IgD-negative memory B cell (primary cell): ENCODE results near the gene STX7. TPM values are rescaled to one million over a fixed set of nuclear protein-coding genes. Genes with fewer than 3 reads are reported as not detected.

Experiments
- H3K27ac Mint-ChIP-seq, 3 donors: one replicate each; pipeline ENCODE4 v1.8.0; 2020 to 2022; ENCODE audit warnings: mild to moderate bottlenecking in 3 of 3, mixed read lengths in 3 of 3, moderate library complexity in 1 of 3
- H3K27me3 Mint-ChIP-seq: one replicate; pipeline ENCODE4 v1.8.0; 2021; ENCODE audit warnings: mixed read lengths
- H3K36me3 Mint-ChIP-seq: one replicate; pipeline ENCODE4 v1.8.0; 2020; ENCODE audit warnings: mild to moderate bottlenecking, mixed read lengths
- H3K4me1 Mint-ChIP-seq, 3 donors: one replicate each; pipeline ENCODE4 v1.8.0; 2020 to 2022; ENCODE audit warnings: mixed read lengths in 3 of 3, mild to moderate bottlenecking in 1 of 3
- H3K4me3 Mint-ChIP-seq, 4 donors: one replicate each; pipeline ENCODE4 v1.8.0; 2020 to 2022; ENCODE audit warnings: mild to moderate bottlenecking in 4 of 4, mixed read lengths in 4 of 4, moderate library complexity in 3 of 4
- H3K9me3 Mint-ChIP-seq, 3 donors: one replicate each; pipeline ENCODE4 v1.8.0; 2020 to 2021; ENCODE audit warnings: mixed read lengths in 3 of 3, mild to moderate bottlenecking in 1 of 3
- polyA plus RNA-seq: library from polyadenylated mRNA; unstranded; fragments of 300-500 nt; fragmentation: Illumina TruSeq; gene quantifications from one replicate; pipeline ENCODE4 v1.2.3, GENCODE V29; 2021

STX7 gene
- polyA plus RNA-seq, 1 donor from 2014 or later = 96.7 TPM

GRCh38 chr6:132475925-132476324 is 37.0 kb downstream of the STX7 start:
- no peaks in the 10 kb centered on the region for H3K9me3 Mint-ChIP-seq
- H3K27ac Mint-ChIP-seq = peak overlapping the region in 1 of 3 donors; percentile 78
- H3K4me1 Mint-ChIP-seq = peaks cover 29 to 38% (median 37%) of the 10 kb centered on the region in 3 donors
- no peaks in the 10 kb centered on the region for H3K27me3 Mint-ChIP-seq
- no peak overlapping the region for H3K4me3 Mint-ChIP-seq
- H3K36me3 Mint-ChIP-seq = peaks cover 1% of the 10 kb centered on the region

DNA sequence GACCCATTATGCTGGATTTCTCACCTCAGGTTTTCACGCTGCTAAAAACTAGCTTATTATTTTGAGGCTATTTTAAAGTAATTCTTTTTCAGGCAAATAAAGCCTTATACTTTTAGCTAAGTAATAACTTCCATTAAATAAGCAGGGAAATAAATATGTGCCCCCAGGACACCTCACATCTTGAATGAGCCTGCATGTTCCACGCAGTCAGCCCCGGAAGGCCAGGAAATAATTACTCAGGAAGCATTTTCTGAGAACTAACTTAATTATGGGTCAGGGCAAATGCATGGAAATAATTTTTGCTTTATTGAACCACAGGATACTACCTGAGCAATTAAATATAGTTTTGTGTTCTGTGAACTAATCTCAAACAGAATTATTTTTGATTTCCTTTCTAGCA is 41.1 kb downstream of the STX7 start:
- H3K27ac Mint-ChIP-seq = no peak overlapping the region
- no peak overlapping the region for H3K4me3 Mint-ChIP-seq
- H3K36me3 Mint-ChIP-seq = no peaks in the 10 kb centered on the region
- H3K27me3 Mint-ChIP-seq = no peaks in the 10 kb centered on the region
- H3K4me1 Mint-ChIP-seq = peaks cover 3 to 8% (median 6%) of the 10 kb centered on the region in 3 donors
- no peaks in the 10 kb centered on the region for H3K9me3 Mint-ChIP-seq

GRCh38 chr6:132466952-132467351 is 46.0 kb downstream of the STX7 start:
- Mint-ChIP-seq H3K4me3 (no peak overlapping the region), H3K27ac (no peak overlapping the region), H3K36me3 (no peaks in the 10 kb centered on the region), H3K4me1 (no peaks in the 10 kb centered on the region), H3K9me3 (no peaks in the 10 kb centered on the region), H3K27me3 (no peaks in the 10 kb centered on the region)

GRCh38 chr6:132465530-132466485 is 47.1 kb downstream of the STX7 start:
- no peak overlapping the region for H3K4me3 Mint-ChIP-seq
- H3K36me3 Mint-ChIP-seq = no peaks in the 10 kb centered on the region
- H3K27me3 Mint-ChIP-seq = no peaks in the 10 kb centered on the region
- H3K9me3 Mint-ChIP-seq = no peaks in the 10 kb centered on the region
- H3K4me1 Mint-ChIP-seq = no peaks in the 10 kb centered on the region
- no peak overlapping the region for H3K27ac Mint-ChIP-seq

DNA sequence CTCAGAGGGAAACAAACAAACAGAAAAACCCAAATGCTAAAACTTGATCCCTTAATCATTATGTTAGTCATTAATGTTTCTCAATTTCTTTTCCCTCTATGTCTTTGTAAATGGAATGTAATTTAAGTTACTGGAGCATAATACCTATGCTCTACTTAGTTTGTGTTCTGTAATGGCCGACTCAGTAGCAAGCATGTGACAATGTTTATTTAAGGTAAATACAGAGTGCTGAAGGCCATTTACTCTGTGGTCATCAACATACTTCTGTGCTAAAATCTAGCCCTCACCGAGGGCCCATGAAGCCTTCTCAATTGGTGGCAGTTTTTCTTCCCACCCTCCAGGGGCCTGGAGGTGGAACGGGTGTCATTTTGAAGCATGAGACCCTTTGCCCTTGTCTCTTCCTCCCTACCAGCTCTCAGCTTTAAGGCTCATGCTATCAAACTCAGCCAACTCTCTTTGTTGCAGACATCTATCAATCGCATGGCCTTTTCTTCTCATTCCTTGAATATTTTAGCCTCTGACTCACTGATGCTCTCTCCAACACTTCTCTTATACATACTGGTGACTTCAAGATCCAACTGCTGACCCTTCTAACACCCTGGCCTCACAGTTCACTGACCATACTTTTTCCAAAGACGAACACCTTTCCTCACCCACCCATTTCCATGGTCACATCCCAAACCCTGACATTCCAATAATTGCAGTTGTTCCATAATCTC is 48.2 kb downstream of the STX7 start:
- Mint-ChIP-seq H3K4me3 (no peak overlapping the region), H3K9me3 (no peaks in the 10 kb centered on the region), H3K27me3 (no peaks in the 10 kb centered on the region), H3K4me1 (peaks cover 2 to 6% (median 5%) of the 10 kb centered on the region in 3 donors), H3K27ac (no peak overlapping the region), H3K36me3 (peaks cover 4% of the 10 kb centered on the region)

- peaks cover 7% of the 10 kb centered on the region for H3K36me3 Mint-ChIP-seq
- H3K9me3 Mint-ChIP-seq = no peaks in the 10 kb centered on the region
- H3K4me1 Mint-ChIP-seq = peaks cover 2 to 15% (median 6%) of the 10 kb centered on the region in 3 donors
- no peaks in the 10 kb centered on the region for H3K27me3 Mint-ChIP-seq
- no peak overlapping the region for H3K4me3 Mint-ChIP-seq
- H3K27ac Mint-ChIP-seq = no peak overlapping the region
These were observed 51.0 kb downstream of the STX7 start for GRCh38 chr6:132461958-132462357.

DNA sequence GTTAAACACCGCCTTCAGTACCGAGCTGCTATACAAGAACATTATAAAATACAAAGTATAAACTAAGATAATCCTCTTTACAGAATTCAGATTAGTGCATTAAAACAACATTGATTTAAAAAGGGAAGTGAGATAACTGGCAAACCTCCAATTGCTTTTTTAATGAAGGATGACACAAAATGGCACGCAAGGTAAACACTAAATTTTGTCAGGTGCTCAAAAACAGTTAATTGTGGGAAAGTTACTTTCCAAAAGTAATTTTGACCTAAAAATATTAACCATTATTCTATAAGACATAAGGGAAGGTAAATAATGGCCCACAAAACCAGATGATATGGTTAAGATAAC is 53.3 kb downstream of the STX7 start:
- no peak overlapping the region for H3K4me3 Mint-ChIP-seq
- H3K27me3 Mint-ChIP-seq = no peaks in the 10 kb centered on the region
- H3K36me3 Mint-ChIP-seq = peaks cover 7% of the 10 kb centered on the region
- peaks cover 2 to 26% (median 11%) of the 10 kb centered on the region in 3 donors for H3K4me1 Mint-ChIP-seq
- no peak overlapping the region for H3K27ac Mint-ChIP-seq
- no peaks in the 10 kb centered on the region for H3K9me3 Mint-ChIP-seq

DNA sequence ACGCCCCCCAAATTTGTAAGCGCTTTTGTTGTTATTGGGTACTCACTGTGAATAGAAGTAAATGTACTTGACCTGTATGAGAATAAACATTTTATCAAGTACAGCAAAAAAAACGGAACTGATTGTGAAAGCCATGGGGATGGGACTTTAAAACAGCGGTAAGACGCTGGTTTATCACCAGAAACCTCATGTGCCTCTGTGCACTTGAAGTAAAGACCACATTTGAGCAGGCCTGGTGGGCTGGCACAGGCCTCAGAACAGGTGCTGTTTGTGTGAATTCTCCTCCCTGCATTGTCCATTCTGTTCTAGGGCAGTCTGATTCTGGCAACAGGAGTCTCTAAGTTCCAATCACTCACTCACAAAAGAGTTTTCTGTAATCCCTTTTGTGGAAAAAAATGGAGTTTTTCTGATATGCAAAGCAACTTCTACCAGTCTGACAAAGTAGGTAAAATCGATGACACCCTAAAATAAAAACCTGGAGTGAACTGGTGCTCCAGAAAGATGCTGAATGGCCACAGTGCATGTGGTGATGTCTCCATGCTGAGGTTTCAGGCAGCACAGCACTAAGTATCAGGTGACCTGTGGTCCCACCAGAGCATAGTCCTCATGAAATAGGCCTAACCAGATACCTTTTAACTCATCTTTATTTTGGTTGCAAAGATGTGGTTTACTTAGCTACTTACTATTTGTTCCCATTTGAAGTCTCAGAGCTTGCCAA is 53.9 kb downstream of the STX7 start:
- peaks cover 9% of the 10 kb centered on the region for H3K36me3 Mint-ChIP-seq
- peaks cover 2 to 26% (median 11%) of the 10 kb centered on the region in 3 donors for H3K4me1 Mint-ChIP-seq
- no peak overlapping the region for H3K27ac Mint-ChIP-seq
- no peaks in the 10 kb centered on the region for H3K9me3 Mint-ChIP-seq
- no peaks in the 10 kb centered on the region for H3K27me3 Mint-ChIP-seq
- H3K4me3 Mint-ChIP-seq = peak overlapping the region in 1 of 4 donors; percentile 1

GRCh38 chr6:132456700-132457143 is 56.2 kb downstream of the STX7 start:
- Mint-ChIP-seq H3K4me1 (peaks cover 2 to 26% (median 11%) of the 10 kb centered on the region in 3 donors), H3K9me3 (no peaks in the 10 kb centered on the region), H3K36me3 (peaks cover 12% of the 10 kb centered on the region), H3K4me3 (peak overlapping the region in 1 of 4 donors; percentile 22), H3K27ac (peak overlapping the region in 1 of 3 donors; percentile 59), H3K27me3 (no peaks in the 10 kb centered on the region)

DNA sequence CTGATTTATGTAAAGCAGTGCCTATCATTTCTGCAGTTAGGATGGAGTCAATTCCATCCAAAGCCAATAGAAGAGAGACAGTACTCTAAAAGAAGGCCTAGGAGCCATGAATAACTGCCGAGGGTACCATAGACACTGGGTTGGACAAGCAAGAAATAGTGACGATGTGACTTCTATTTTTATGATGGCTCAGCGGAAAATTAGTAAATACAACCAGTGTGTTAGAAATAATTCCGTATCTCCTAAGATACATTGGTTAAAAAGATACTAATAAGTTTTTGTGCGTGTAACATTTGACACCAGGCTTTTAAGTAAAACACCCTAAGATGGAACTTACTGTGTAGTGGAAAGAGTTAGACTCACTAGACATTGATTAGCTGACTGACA is 66.1 kb downstream of the STX7 start:
- peaks cover 0 to 9% (median 6%) of the 10 kb centered on the region in 3 donors for H3K9me3 Mint-ChIP-seq
- no peaks in the 10 kb centered on the region for H3K27me3 Mint-ChIP-seq
- H3K4me3 Mint-ChIP-seq = no peak overlapping the region
- H3K4me1 Mint-ChIP-seq = peaks cover 0 to 10% (median 0%) of the 10 kb centered on the region in 3 donors
- H3K27ac Mint-ChIP-seq = peak overlapping the region in 1 of 3 donors; percentile 51
- H3K36me3 Mint-ChIP-seq = peaks cover 20% of the 10 kb centered on the region

DNA sequence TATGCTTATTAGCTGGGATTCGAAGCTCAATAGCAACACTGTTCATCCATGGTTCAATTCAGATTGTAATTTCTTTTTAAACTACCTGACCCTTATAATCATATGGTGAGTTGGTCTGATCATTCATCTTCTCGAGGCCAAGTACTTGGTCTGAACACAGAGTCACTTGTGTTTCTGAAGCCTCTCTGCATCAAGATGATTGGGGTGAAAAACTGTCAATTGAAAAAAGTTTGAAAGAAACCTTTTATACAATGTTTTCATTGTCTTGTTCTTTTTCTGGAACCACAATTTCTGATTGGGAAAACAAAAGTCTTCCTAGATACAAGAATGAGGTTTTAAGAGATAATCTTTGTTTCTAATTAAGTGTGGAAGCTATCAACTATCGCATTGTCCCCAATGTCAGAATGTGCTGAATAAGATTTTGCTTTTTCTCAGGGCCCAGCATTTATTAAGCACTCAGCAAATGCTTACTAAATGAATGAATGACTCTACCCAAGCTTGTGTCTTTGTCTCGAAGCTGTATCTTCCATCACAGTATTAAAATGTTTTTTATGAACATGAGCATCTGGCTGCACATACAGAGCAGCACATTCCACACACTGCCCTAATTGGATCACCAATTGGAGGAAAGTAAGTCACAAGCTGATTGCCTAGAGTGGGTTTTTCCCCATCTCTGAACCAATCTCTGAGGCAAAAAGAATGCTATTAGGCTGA is 66.6 kb downstream of the STX7 start:
- H3K27ac Mint-ChIP-seq = no peak overlapping the region
- no peaks in the 10 kb centered on the region for H3K27me3 Mint-ChIP-seq
- H3K36me3 Mint-ChIP-seq = peaks cover 18% of the 10 kb centered on the region
- peaks cover 0 to 13% (median 8%) of the 10 kb centered on the region in 3 donors for H3K9me3 Mint-ChIP-seq
- H3K4me1 Mint-ChIP-seq = peaks cover 0 to 9% (median 0%) of the 10 kb centered on the region in 3 donors
- no peak overlapping the region for H3K4me3 Mint-ChIP-seq

DNA sequence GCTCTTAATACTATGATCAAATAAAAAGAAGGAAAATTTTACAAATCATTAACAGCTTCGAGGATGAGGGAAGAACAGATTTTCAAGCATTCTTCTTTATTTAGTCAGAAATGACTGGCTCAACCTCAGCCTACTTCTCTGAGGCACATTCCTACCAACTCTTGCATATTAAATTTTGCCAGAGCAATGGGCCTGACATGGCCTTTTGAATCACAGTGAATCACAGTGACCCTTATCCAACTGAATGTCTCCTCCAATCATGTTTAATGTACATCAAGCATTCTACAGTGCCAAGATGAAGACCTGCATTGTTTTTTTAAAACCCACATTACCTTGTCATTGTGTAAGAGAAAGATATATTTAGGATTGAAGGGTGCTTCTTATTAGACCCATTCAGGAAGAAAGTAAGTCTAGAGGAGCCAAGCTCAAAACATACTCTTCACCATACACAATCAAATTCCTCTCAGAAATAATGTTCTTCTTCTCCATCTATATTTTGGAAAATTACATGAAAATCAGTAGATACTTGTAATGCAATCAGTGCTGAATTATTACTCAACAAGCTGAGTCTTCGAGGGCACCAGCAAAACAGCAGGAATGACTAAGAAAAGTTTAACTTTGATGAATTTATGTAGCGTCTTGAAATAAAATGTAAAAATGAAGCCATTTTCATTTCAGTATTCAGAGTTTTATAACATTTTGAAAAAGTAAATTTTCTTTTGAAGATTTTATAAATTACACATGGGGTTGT is 67.5 kb downstream of the STX7 start:
- peaks cover 0 to 13% (median 8%) of the 10 kb centered on the region in 3 donors for H3K9me3 Mint-ChIP-seq
- H3K4me3 Mint-ChIP-seq = no peak overlapping the region
- peaks cover 10% of the 10 kb centered on the region for H3K36me3 Mint-ChIP-seq
- H3K27me3 Mint-ChIP-seq = no peaks in the 10 kb centered on the region
- peaks cover 0 to 3% (median 0%) of the 10 kb centered on the region in 3 donors for H3K4me1 Mint-ChIP-seq
- no peak overlapping the region for H3K27ac Mint-ChIP-seq

DNA sequence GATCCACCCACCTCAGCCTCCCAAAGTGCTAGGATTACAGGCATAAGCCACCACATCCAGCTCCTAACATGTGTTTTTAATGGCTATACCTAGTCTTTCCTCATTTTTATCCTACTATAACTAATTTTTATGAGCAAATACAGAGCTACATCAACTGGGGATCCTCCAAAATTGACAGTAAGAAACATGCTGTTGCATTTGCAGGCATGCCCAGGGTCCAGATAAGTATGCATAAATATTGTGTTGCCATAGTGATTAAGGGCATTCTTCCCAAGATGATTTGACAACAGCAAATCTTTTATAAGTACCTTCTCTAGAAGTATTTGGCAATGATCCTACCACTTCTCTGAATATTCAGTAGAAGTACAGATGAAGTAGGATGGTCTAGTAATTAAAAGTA is 69.7 kb downstream of the STX7 start:
- Mint-ChIP-seq H3K27ac (no peak overlapping the region), H3K9me3 (peaks cover 0 to 16% (median 6%) of the 10 kb centered on the region in 3 donors), H3K27me3 (no peaks in the 10 kb centered on the region), H3K36me3 (peaks cover 6% of the 10 kb centered on the region), H3K4me1 (peaks cover 0 to 8% (median 5%) of the 10 kb centered on the region in 3 donors), H3K4me3 (no peak overlapping the region)

- Mint-ChIP-seq H3K27ac (no peak overlapping the region), H3K4me1 (no peaks in the 10 kb centered on the region), H3K4me3 (no peak overlapping the region), H3K9me3 (no peaks in the 10 kb centered on the region), H3K36me3 (peaks cover 1% of the 10 kb centered on the region), H3K27me3 (no peaks in the 10 kb centered on the region)
These were observed 82.8 kb downstream of the STX7 start for GRCh38 chr6:132430110-132430509.
